ENCODE data around the gene CHFR.

GRCh38 chr12:132856581-132856980 lies 30.8 kb downstream of the CHFR start:
- TF ChIP-seq POLR2A (IDR thresholded peaks at IDR 0.05; ENCODE audit: low read depth, low read length) (no peak), POLR2AphosphoS5 (IDR thresholded peaks at IDR 0.05; ENCODE audit: low read depth, low read length) (no peak)

Data from GM12891 (cell line).